GM06990 (cell line): ENCODE measurements around the gene OR51A7.
"Not testable (repeated sequence)": the region's sequence is repeated elsewhere in the genome, so short reads cannot be mapped to it uniquely, and the experiment has no call there.

Experiments
- DNase-seq: peaks from one replicate; pipeline ENCODE4 v3.0.0-alpha.2; 2011; ENCODE audit not compliant: insufficient read length; ENCODE audit errors: extremely low read depth
- H3K27me3 ChIP-seq: replicated peaks from 2 replicates; pipeline ENCODE4 v1.6.0; 2011; ENCODE audit warnings: low read length; ENCODE audit not compliant: control insufficient read depth, insufficient read depth
- H3K36me3 ChIP-seq: 2 replicates; pipeline ENCODE4 v1.5.1; 2011; ENCODE audit warnings: low read length; ENCODE audit not compliant: control insufficient read depth, insufficient read depth
- H3K4me3 ChIP-seq: replicated peaks from 2 replicates; pipeline ENCODE4 v1.5.1; 2011; ENCODE audit warnings: low read depth, mild to moderate bottlenecking, control low read depth, low read length
- CTCF ChIP-seq: IDR thresholded peaks from 2 replicates; pipeline ENCODE4 v1.5.1; 2011; ENCODE audit warnings: low read length, control low read depth, mild to moderate bottlenecking, inconsistent platforms; ENCODE audit not compliant: insufficient read depth, poor library complexity, severe bottlenecking

The OR51A7 gene

DNA sequence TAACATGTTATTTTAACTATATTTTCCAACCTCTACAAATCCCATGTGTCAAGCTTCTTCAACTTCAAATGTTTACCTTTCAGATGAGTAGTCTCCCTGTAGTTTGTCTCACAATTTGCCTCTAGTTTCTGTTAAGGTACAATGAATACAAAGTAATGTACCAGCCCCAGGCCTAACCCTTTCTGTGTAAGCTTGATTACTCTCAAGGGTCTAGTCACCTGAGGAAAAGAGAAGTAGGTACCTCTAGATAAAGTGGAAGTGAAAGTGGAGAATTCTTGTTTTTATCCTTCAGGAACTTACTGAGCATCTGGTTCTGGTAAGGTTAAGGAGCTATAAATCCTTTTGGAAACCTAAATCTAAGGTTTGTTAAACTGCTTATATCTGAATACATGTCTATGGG lies at the start of gene OR51A7:
Gene OR51A7 (plus strand): TSS at position 300 of the 400 bp plus-strand sequence. CDS start 3,587 bp downstream, outside the sequence.
- no peak for TF ChIP-seq CTCF
- no peaks in the 10 kb centered on the region for H3K27me3 ChIP-seq
- no peak for DNase-seq

GRCh38 chr11:4854286-4854685 lies 49.3 kb upstream of the OR51A7 start:
- DNase-seq, H3K36me3 ChIP-seq, H3K4me3 ChIP-seq, H3K27me3 ChIP-seq: not testable (repeated sequence)

More for the DNA sequence above, at the start of gene OR51A7:
- H3K36me3 ChIP-seq, result no peaks in the 10 kb centered on the region
- no peak within 1 kb of the TSS for H3K4me3 ChIP-seq

GRCh38 chr11:4862447-4863236 lies 40.9 kb upstream of the OR51A7 start:
- Histone ChIP-seq H3K36me3 (no peaks in the 10 kb centered on the region), H3K27me3 (no peaks in the 10 kb centered on the region), H3K4me3 (no peak overlapping the region)
- no peak for TF ChIP-seq CTCF
- no peak for DNase-seq

GRCh38 chr11:4863876-4864275 lies 39.7 kb upstream of the OR51A7 start:
- DNase-seq, result no peak
- no peak for TF ChIP-seq CTCF
- Histone ChIP-seq H3K36me3 (no peaks in the 10 kb centered on the region), H3K4me3 (no peak overlapping the region), H3K27me3 (no peaks in the 10 kb centered on the region)

DNA sequence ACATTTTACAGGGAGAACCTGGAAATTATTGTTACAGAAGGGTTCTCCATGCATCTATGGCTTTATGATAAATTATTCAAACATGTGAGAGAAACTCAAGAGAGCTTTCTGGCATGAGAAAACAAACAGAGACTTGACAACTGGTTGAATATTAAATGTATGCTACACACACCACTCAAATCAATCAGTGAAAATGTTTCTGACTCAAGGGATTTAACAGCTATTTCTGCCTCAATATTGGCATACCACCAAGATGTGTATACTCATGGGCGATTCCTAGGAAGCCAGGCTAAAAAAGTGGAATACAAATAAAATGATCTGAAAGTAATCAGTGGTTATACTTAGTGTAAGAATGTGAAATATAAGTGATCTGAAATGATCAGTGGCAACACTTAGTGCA lies 37.7 kb upstream of the OR51A7 start:
- no peak for TF ChIP-seq CTCF
- Histone ChIP-seq H3K36me3 (no peaks in the 10 kb centered on the region), H3K4me3 (no peak overlapping the region), H3K27me3 (no peaks in the 10 kb centered on the region)
- no peak for DNase-seq

DNA sequence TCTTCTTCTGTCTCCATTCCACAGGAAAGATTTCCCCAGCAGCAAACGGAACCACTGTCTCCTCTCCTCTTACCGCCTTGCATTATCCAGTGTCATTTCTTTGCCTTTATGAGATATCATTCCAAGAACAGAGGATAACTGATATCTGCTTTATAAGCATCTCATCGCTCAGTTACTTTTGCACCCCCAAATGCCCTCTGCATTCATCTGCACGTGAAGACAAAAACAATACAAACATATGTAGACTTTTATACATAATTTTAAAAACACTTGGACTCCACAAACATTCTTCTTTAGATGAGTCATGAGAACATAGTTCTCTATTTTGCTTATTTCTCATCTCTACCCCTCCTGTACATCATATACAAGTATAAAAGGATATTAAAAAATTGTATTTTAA lies 22.4 kb upstream of the OR51A7 start:
- H3K27me3 ChIP-seq, result no peaks in the 10 kb centered on the region
- DNase-seq, result no peak
- H3K36me3 ChIP-seq, result no peaks in the 10 kb centered on the region
- TF ChIP-seq CTCF, result no peak
- no peak overlapping the region for H3K4me3 ChIP-seq
